GM12878 (cell line): ENCODE results near the gene SYNM. TPM values are rescaled to one million over a fixed set of nuclear protein-coding genes. Genes with fewer than 3 reads are reported as not detected.

Experiments used
- ATAC-seq: fragments of 200-7000 bp; cut with Tn5 transposase; 3 replicates; pipeline ENCODE4 v1.9.1; 2020; ENCODE audit warnings: mild to moderate bottlenecking, moderate library complexity
- BruUV-seq: library from RNA; stranded (reverse); fragments of 400-500 nt; replicated peaks from 2 replicates; lab custom pipeline; 2021; lab: Mats Ljungman, UMichigan
- CTCF ChIA-PET: fragments of 300-600 bp; sonication (Branson Sonifier 250); formaldehyde crosslinking; extraction: SDS; loops from one replicate; lab custom pipeline; 2021; ENCODE audit warnings: inconsistent platforms; lab: Yijun Ruan, JAX
- POLR2A ChIA-PET: fragments of 350-600 bp; formaldehyde crosslinking; extraction: SDS; loops from one replicate; lab custom pipeline; 2021; ENCODE audit warnings: inconsistent platforms; lab: Charles Lee
- RAD21 ChIA-PET: fragments of 300-600 bp; sonication (Branson Sonifier 250); formaldehyde crosslinking; loops from one replicate; lab custom pipeline; 2023; ENCODE audit warnings: antibody characterized with exemption; ENCODE audit not compliant: unreplicated experiment; lab: Charles Lee
- SMC1A ChIA-PET: fragments of 300-600 bp; sonication (Branson Sonifier 250); formaldehyde crosslinking; loops from one replicate; lab custom pipeline; 2023; ENCODE audit not compliant: unreplicated experiment, uncharacterized antibody; lab: Charles Lee
- DNase-seq: peaks from one replicate; pipeline ENCODE4 v3.0.0-alpha.2; 2011; ENCODE audit warnings: low read depth, low spot score
- FAIRE-seq: peaks from 3 replicates; lab custom pipeline; 2011; peaks lifted over from hg19 to GRCh38; lab: Jason Lieb, UNC
- H2AFZ ChIP-seq: 2 replicates; pipeline ENCODE4 v1.6.0; 2011; ENCODE audit warnings: low read depth, low read length, control low read depth; ENCODE audit not compliant: control insufficient read depth
- H3K27ac ChIP-seq: 2 replicates; pipeline ENCODE4 v1.5.1; 2011; ENCODE audit warnings: control low read depth; ENCODE audit not compliant: control insufficient read depth, insufficient read depth
- H3K27me3 ChIP-seq, 2 experiments: replicated peaks in 1 of 2; 2 replicates each; pipeline versions ENCODE4 v1.6.0 to v1.6.1; 2011; ENCODE audit warnings: low read length in 1 of 2; ENCODE audit not compliant: control insufficient read depth in 2 of 2, insufficient read depth in 2 of 2
- H3K36me3 ChIP-seq, 2 experiments: 2 replicates each; pipeline ENCODE4 v1.5.1; 2011; ENCODE audit warnings: low read length in 1 of 2; ENCODE audit not compliant: control insufficient read depth in 2 of 2, insufficient read depth in 2 of 2
- H3K4me1 ChIP-seq: 2 replicates; pipeline ENCODE4 v1.6.1; 2011; ENCODE audit warnings: mild to moderate bottlenecking, low read length, moderate library complexity, mixed read lengths; ENCODE audit not compliant: control insufficient read depth, insufficient read depth
- H3K4me2 ChIP-seq: 2 replicates; pipeline ENCODE4 v1.6.0; 2011; ENCODE audit warnings: control low read depth; ENCODE audit not compliant: control insufficient read depth, insufficient read depth
- H3K4me3 ChIP-seq: fragments of 200-600 bp; sonication (generic); 2 replicates; pipeline ENCODE4 v1.5.1; 2016
- H3K79me2 ChIP-seq: 2 replicates; pipeline ENCODE4 v1.6.0; 2011; ENCODE audit warnings: low read length; ENCODE audit not compliant: control insufficient read depth, insufficient read depth
- H3K9ac ChIP-seq: 2 replicates; pipeline ENCODE4 v1.8.0; 2011; ENCODE audit warnings: low read length, control low read depth, mixed read lengths; ENCODE audit not compliant: control insufficient read depth, insufficient read depth
- H3K9me3 ChIP-seq: replicated peaks from 3 replicates; pipeline ENCODE4 v1.5.1; 2011; ENCODE audit warnings: mild to moderate bottlenecking, low read length; ENCODE audit not compliant: control insufficient read depth, insufficient read depth
- H4K20me1 ChIP-seq: 2 replicates; pipeline ENCODE4 v1.6.0; 2011; ENCODE audit not compliant: control insufficient read depth, insufficient read depth
- ATF3 ChIP-seq: IDR thresholded peaks from 2 replicates; pipeline ENCODE4 v1.6.1; 2011; ENCODE audit warnings: low read depth, mild to moderate bottlenecking, low read length, moderate library complexity, borderline replicate concordance; ENCODE audit errors: extremely low read depth
- BMI1 ChIP-seq: fragments of 450-650 bp; IDR thresholded peaks from 2 replicates; pipeline ENCODE4 v1.6.1; 2016; ENCODE audit warnings: mild to moderate bottlenecking, moderate library complexity, borderline replicate concordance
- CBX5 ChIP-seq: sonication (generic); IDR thresholded peaks from 2 replicates; pipeline ENCODE4 v1.6.1; 2016; ENCODE audit warnings: low read depth, moderate library complexity, mild to moderate bottlenecking, inconsistent platforms
- FOS ChIP-seq: IDR thresholded peaks from 3 replicates; pipeline ENCODE4 v1.6.1; 2011; ENCODE audit warnings: borderline replicate concordance; ENCODE audit not compliant: insufficient read length; ENCODE audit errors: extremely low read depth
- JUND ChIP-seq: IDR thresholded peaks from 2 replicates; pipeline ENCODE4 v1.6.1; 2012; ENCODE audit warnings: low read depth, mild to moderate bottlenecking, low read length, improper control_type of control experiment, moderate library complexity
- KLF5 ChIP-seq: fragments of 450-650 bp; IDR thresholded peaks from 2 replicates; pipeline ENCODE4 v1.6.1; 2014; ENCODE audit warnings: mild to moderate bottlenecking; ENCODE audit not compliant: partially characterized antibody
- MEF2B ChIP-seq: fragments of 450-650 bp; IDR thresholded peaks from 2 replicates; pipeline ENCODE4 v1.6.1; 2018; ENCODE audit warnings: mild to moderate bottlenecking, moderate library complexity; ENCODE audit not compliant: partially characterized antibody, poor library complexity, severe bottlenecking
- NRF1 ChIP-seq: conservative IDR thresholded peaks from 2 replicates; pipeline ENCODE4 v1.6.1; 2011; ENCODE audit warnings: mild to moderate bottlenecking, low read depth, low read length, improper control_type of control experiment
- POLR2AphosphoS2 ChIP-seq: IDR thresholded peaks from 2 replicates; pipeline ENCODE4 v1.6.1; 2011; ENCODE audit warnings: low read depth, mild to moderate bottlenecking, low read length, improper control_type of control experiment, moderate library complexity
- POLR2AphosphoS5 ChIP-seq: IDR thresholded peaks from 2 replicates; pipeline ENCODE4 v1.6.1; 2011; ENCODE audit warnings: mild to moderate bottlenecking, low read length, inconsistent platforms
- RB1 ChIP-seq: fragments of 450-650 bp; formaldehyde crosslinking; IDR thresholded peaks from 2 replicates; pipeline ENCODE4 v1.6.1; 2017; ENCODE audit warnings: mild to moderate bottlenecking, borderline replicate concordance
- RELA ChIP-seq: fragments of 450-650 bp; IDR thresholded peaks from 2 replicates; pipeline ENCODE4 v1.8.0; 2014; ENCODE audit warnings: borderline replicate concordance; ENCODE audit not compliant: partially characterized antibody
- TCF7 ChIP-seq: IDR thresholded peaks from 2 replicates; pipeline ENCODE4 v1.6.1; 2014; ENCODE audit warnings: antibody characterized with exemption, borderline replicate concordance
- ZZZ3 ChIP-seq: IDR thresholded peaks from 2 replicates; pipeline ENCODE4 v1.6.1; 2011; ENCODE audit warnings: low read depth; ENCODE audit not compliant: control insufficient read depth, insufficient read length
- WGBS: methylation state at CpG from one replicate; pipeline ENCODE4 v1.1.6; 2016; ENCODE audit warnings: low lambda C conversion rate; ENCODE audit not compliant: insufficient replicate concordance, insufficient coverage; ENCODE audit errors: missing lambda C conversion rate; 5-methylcytosine and 5-hydroxymethylcytosine counted together
- in situ Hi-C: fragments of 300-500 bp; cut with MboI; formaldehyde crosslinking; loops from 9 replicates; pipeline ENCODE4 v1.14.3; 2018; ENCODE audit warnings: mixed read lengths
- intact Hi-C: fragments of 100-400 bp; cut with micrococcal nuclease; formaldehyde crosslinking; loops from one replicate; pipeline ENCODE4 v1.14.2; 2022; ENCODE audit not compliant: unreplicated experiment
- polyA plus RNA-seq, 11 experiments: library from polyadenylated mRNA; depleted of rRNA in 4 of 11; unstranded in 6 of 11; stranded (reverse) in 5 of 11; fragments of >200 nt; fragmentation: Nextera tagmentation in 4 of 11; fragmentation: Illumina TruSeq in 1 of 11; extraction: Ambion mirVana in 4 of 11; extraction: Trizol in 1 of 11; gene quantifications; 1 replicate in 1 of 11; 2 replicates in 10 of 11; pipeline versions ENCODE4 v1.2.1 to v1.2.3, GENCODE V29; 2011 to 2016; ENCODE audit warnings: inconsistent platforms in 2 of 11, missing spikeins in 2 of 11, low read depth in 1 of 11
- total RNA-seq, 4 experiments: library from RNA; depleted of rRNA in 3 of 4; stranded (reverse); fragments of >200 nt in 3 of 4; fragmentation: Illumina TruSeq in 1 of 4; extraction: Trizol in 1 of 4; gene quantifications; 2 replicates each; pipeline versions ENCODE4 v1.2.1 to v1.2.3, GENCODE V29; 2013 to 2021

Gene SYNM
- total and polyA plus RNA-seq, 10 of the 15 experiments (the other 5 are each of a cell fraction or from before 2014, with no cell fraction given) = 0.05 to 1.1 (median 0.89) TPM; not detected in 1

GRCh38 chr15:99086327-99086667, 18.6 kb upstream of the SYNM start:
- no peak for FAIRE-seq
- Histone ChIP-seq H3K9ac (no peak overlapping the region), H3K27ac (no peak overlapping the region), H3K4me1 (peaks cover 18% of the 10 kb centered on the region), H3K4me3 (no peak overlapping the region), H4K20me1 (no peaks in the 10 kb centered on the region), H3K79me2 (no peaks in the 10 kb centered on the region), H3K27me3 (no peaks in the 10 kb centered on the region), H3K9me3 (no peaks in the 10 kb centered on the region), H2AFZ (no peak overlapping the region), H3K36me3 (no peaks in the 10 kb centered on the region), H3K4me2 (no peak overlapping the region)
- ChIA-PET SMC1A (interaction anchor here (1.5 to 6.3 kb wide), 2 partner anchors 8 to 127 kb away, joined by 5 to 62 read pairs; no protein-coding TSS in a partner anchor), POLR2A (no interaction called here), CTCF (interaction anchor here (1.7 to 6.6 kb wide), 2 partner anchors 9 to 15 kb away, joined by 6 to 60 read pairs; no protein-coding TSS in a partner anchor), RAD21 (interaction anchor here (0.6 to 2.9 kb wide), 2 partner anchors 10 to 566 kb away, joined by 5 to 8 read pairs; no protein-coding TSS in a partner anchor)
- TF ChIP-seq NRF1 (no peak), TCF7 (no peak)
- in situ Hi-C loops (no loop called here), intact Hi-C loops (no loop called here)
- WGBS = 42% methylated on average over 2 of the region's 2 CpGs
- ATAC-seq = no peak
- DNase-seq = no peak
- BruUV-seq = no TSS peak

DNA sequence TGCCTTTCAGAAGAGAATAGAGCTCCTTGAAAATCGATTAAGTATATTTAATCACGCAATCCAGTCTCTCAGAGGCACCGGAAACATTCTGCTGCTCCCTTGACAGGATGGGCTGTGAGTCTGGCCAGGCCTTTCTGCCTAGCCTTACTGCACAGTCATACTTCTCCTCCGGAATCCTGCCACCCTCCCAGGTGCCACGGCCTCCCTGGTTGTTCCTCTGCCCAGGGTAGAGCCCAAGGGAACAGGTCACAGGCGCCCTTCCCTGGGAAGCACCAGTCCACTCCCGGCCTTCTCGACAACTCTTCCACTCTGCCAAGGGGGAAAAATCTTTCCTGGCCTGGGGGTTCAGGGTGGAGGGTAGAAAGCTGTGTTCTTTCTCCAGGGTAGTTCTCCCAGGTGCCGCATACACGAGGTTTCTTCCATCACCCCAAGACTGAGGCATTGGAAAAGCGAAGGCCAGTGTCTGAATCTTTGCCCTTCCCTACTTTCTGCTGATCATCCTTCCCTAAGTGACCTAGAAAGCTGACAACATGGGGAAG, 17.4 kb upstream of the SYNM start:
- no peaks in the 10 kb centered on the region for H3K9me3 ChIP-seq
- no peaks in the 10 kb centered on the region for H3K36me3 ChIP-seq
- SMC1A ChIA-PET = interaction anchor here (0.7 to 6.3 kb wide), 2 partner anchors 9 to 316 kb away, joined by 3 to 62 read pairs; no protein-coding TSS in a partner anchor
- no peak overlapping the region for H2AFZ ChIP-seq
- in situ Hi-C loops (no loop called here), intact Hi-C loops (no loop called here)
- H3K27ac ChIP-seq = no peak overlapping the region
- H3K4me3 ChIP-seq = no peak overlapping the region
- H3K9ac ChIP-seq = no peak overlapping the region
- CTCF ChIA-PET = interaction anchor here (0.7 to 6.6 kb wide), 4 partner anchors 10 to 308 kb away, joined by 3 to 60 read pairs (median 5); no protein-coding TSS in a partner anchor
- no peaks in the 10 kb centered on the region for H4K20me1 ChIP-seq
- POLR2A ChIA-PET = no interaction called here
- RAD21 ChIA-PET = interaction anchor here (0.6 to 2.9 kb wide), 2 partner anchors 12 to 73 kb away, joined by 4 to 8 read pairs; no protein-coding TSS in a partner anchor
- FAIRE-seq (no peak), DNase-seq (no peak), ATAC-seq (no peak)
- H3K4me1 ChIP-seq = peaks cover 18% of the 10 kb centered on the region
- H3K27me3 ChIP-seq = no peaks in the 10 kb centered on the region
- H3K79me2 ChIP-seq = no peaks in the 10 kb centered on the region
- H3K4me2 ChIP-seq = no peak overlapping the region
- 58% methylated on average over 11 of the region's 11 CpGs for WGBS
- BruUV-seq = no TSS peak
- no peak for TF ChIP-seq POLR2AphosphoS2
- no peak for TF ChIP-seq FOS
- TF ChIP-seq MEF2B = no peak
- no peak for TF ChIP-seq JUND
- TF ChIP-seq ATF3 = no peak
- TF ChIP-seq BMI1 = no peak
- TF ChIP-seq KLF5 = no peak
- TF ChIP-seq RELA = no peak
- TF ChIP-seq RB1 = no peak
- no peak for TF ChIP-seq CBX5
- TF ChIP-seq POLR2AphosphoS5 = no peak
- TF ChIP-seq ZZZ3 = no peak
